ENCODE measurements around the gene ENTPD8.
"Not testable (repeated sequence)": the region's sequence is repeated elsewhere in the genome, so short reads cannot be mapped to it uniquely, and the experiment has no call there.

The ENTPD8 gene

GRCh38 chr9:137458194-137459151, 17.3 kb upstream of the ENTPD8 start:
- DNase-seq (ENCODE audit: low spot score) = peak; percentile 36

- no peak for DNase-seq (ENCODE audit: low spot score)
Observed at GRCh38 chr9:137457406-137458193, 16.4 kb upstream of the ENTPD8 start.

DNA sequence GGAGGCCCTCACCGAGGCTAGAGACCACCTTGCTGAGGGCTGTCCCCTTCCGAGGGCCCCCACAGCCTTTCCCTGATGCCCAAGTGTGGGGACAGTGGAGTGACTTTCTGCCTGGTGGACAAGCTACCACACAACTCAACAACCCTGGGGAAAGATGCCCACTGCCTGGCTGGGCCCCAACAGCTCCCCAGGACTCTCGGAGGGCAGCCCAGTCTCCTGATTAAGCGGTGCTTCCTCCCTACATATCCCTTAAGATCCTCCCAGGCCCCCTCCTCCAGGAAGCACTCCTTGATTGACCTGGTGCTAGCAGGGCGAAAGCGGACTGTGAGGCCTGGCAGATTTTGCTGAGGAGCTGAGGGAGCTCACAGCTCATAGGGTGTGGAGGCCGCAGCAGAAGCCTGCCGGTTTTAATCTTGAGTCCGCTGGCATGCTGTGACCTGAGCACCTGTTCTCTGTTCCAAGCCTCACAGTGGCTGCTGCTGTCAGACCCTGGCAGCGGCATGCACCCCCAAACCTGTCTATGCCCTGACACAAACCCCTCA, 15.8 kb upstream of the ENTPD8 start:
- no peak for DNase-seq (ENCODE audit: low spot score)

DNA sequence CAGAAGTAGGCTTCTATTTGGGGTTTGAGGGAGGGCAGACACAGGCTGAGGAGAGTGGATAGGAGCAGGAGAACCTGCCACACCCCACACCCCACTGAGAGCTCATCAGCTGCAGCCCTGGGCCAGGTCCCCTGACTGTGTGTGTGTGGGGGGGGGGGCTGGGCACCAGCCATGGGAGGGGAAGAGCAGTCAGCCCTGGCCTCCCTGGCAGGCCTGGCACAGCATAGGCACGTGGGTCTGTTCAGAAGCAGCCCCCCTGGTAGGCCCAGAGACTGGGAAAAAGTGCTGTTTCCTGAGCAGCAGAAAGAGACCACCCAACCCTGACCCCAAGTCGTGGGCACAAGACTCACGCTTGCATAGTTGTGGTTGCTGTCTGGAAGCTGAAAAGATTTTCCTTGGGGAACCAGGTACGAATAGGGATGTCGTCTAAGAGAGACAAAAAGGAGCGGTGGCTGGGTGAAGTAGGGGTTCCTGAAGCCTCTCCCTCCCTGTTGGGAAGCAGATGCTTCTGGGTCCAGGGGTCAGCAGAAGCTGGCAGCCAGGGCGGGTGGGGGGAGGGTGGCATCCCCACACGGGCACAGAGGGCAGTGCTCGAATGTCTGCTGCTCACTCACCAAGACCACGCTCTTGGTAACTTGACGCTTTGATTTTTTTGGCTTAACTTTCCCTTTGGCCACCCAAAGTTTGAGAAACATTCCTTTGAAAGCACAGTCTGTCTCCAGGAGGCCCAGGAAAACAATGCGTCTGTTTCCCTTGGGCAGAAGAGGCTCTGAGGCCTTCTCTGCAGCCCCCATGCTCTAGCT, 15.1 kb upstream of the ENTPD8 start:
- no peak for DNase-seq (ENCODE audit: low spot score)

DNA sequence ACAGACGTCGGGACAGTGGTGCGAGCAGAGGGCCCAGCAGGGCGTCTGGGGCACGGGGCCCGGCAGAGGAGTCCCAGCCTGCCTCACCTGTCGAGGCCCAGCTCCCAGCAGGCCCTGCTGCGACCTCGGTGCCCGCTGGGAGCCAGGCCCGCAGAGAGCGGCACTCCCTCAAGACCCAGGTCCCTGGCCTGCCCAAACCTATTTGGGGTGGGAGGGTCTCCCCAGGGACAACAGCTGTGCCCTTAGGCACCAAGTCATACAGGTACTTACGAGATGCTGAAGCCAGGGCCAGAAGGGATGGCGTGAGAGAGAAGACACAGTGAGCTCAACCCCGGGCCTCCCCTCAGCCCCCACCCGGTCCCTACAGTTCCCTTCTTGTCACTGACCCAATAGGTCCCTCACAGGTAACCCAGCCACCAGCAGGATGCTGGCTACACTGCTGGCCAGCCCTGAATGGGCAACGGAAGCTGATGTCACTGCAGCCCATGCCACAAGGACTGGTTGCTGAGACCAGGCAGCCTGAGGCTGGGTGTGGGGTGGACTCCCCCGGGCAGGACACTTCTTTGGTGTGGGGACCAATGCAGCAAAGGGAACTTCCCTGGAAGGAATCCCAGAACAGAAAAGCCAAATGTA, 14.3 kb upstream of the ENTPD8 start:
- no peak for DNase-seq (ENCODE audit: low spot score)

DNA sequence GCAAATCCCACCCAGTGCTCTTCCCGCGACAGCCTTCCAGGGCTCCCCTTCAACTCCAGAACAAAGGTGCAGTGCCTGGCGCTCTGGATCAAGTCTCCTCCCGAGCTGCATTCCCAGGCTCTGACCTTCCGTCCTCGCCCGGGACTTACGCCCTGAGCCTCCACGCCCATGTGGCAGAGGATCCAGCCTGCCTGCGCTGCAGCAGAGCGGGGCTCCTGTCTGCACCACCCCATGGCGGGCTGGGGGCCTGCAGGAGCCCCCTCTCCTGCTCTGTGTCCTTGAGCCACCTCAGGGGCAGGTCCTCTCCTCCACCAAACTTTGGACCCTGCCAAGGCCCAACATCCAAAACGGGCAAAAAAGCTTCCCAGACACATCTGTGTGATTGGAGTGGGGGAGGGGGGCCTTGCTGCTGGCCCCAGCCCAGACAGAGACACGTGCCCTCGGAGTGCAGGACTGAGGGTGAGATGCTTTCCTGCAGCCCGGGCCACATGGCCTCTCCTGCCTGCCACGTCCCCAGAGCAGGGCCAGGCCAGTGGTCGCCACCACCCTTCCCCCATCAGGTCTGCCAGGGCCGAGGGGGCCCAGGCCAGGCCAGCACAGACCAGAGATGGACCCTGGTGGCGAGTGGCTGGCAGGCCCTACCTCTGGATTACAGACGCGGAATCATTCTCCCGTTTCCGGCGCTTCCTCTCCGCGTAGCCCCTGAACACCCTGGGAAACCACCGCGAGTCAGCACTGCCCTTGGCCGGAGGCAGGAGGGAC, 13.6 kb upstream of the ENTPD8 start:
- DNase-seq (ENCODE audit: low spot score) = no peak

- DNase-seq (ENCODE audit: low spot score) = peak; percentile 40
Observed at GRCh38 chr9:137454145-137454596, 13.0 kb upstream of the ENTPD8 start.

DNA sequence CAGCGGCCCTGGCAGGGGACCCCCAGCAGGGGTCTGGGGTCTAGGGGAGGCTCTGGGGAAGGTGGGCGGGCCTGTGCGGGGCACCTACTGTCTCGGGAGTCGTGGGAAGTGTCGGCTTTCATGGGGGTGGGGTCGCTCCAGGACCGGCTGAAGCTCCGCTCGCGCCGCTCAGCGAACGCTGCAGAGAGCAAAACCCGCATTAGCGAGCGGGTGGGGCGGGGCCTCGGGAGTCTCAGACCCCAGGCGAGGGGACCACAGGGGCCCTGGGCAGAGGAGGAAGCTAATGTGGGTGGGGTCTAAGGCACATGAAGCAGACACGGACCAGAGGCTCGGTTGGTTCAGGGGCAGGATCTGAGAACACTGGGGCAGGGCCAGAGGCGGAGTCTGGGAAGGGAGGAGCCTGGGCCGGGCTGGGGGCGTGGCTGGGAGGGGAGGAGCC, 12.5 kb upstream of the ENTPD8 start:
- DNase-seq (ENCODE audit: low spot score) = peak; percentile 89

DNA sequence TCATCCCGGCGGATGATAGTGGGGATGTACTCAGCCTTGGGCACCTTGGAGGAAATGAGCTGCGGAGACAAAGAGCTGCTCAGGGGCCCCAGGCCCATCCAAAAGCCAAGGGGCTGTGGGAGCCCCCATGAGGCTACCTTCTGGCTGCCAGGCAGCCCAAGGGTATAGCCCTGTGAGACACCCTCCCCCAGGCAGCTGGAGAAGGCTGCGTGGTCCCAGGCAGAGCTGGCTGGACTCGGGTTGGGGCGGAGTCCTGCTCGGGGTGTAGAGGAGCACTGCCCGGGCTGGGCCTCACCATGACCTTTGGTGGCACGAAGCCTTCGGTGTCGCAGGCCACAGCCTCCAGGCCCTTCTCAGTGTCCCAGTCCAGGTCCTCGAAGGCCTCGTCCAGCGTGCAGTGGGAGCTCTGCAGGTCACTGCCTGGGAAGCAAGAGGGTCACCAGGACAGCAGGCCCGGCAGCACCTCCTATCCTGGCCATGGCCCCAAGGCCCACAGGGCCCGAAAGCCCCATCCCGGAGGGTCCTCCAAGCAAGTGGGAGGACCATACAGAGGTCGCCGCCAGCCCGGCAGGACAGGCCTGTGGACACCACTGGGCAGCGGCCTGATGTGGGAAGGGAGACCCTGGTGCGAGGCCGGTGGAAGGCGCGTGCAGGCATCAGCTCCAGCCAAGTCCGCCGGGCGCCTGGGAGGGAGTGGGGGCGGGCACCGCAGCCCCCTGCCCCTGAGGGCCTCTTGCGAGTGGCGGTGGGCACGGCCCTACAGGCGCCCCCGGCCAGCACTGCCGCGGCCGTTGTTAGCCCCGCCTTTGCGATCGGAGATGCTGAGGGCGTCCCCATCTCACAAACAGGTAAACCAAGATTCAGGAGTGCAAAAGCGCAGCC, 11.8 kb upstream of the ENTPD8 start:
- no peak for DNase-seq (ENCODE audit: low spot score)

DNA sequence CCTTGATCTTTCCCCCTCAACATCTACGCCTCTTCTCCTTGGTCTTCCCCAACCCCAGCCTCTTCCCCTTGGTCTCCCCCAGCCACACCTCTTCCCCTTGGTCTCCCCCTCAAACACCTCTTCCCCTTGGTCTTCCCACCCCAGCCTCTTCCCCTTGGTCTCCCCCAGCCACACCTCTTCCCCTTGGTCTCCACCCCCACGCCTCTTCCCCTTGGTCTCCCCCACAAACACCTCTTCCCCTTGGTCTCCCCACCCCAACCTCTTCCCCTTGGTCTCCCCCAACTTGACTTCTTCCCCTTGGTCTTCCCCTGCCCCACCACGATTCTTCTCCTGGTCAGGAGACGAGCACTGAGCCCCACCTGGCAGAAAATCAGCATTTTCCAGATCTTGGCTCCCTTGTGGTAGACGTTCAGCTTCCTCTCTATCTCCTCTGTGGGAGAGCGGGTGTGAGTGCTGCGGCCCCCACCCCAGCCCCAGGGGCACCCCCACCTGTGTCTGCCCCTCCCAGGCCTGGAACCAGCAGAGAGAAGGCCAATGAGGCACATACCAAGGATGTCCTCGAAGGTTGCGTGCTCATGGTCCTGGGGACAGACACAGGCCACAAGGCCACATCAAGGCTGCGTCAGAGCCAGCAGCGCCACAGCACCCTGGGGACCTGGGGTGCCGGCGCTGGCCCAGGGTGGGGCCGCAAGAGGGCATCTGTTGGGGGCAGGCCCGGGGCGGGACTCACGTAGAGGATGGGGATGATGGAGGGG, 11.0 kb upstream of the ENTPD8 start:
- DNase-seq (ENCODE audit: low spot score) = no peak

DNA sequence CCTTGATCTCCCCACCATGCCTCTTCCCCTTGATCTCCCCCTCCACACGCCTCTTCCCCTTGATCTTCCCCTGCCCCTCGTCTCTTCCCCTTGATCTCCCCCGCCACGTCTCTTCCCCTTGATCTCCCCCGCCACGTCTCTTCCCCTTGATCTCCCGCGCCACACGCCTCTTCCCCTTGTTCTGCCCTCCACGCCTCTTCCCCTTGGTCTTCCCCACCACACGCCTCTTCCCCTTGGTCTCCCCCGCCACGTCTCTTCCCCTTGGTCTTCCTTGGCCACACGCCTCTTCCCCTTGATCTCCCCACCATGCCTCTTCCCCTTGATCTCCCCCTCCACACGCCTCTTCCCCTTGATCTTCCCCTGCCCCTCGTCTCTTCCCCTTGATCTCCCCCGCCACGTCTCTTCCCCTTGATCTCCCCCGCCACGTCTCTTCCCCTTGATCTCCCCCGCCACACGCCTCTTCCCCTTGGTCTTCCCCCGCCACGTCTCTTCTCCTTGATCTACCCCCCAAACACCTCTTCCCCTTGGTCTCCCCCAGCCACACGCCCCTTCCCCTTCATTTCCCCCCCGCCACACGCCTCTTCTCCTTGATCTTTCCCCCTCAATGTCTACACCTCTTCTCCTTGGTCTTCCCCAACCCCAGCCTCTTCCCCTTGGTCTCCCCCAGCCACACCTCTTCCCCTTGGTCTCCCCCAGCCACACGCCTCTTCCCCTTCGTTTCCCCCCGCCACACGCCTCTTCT, 10.3 kb upstream of the ENTPD8 start:
- not testable (repeated sequence) for DNase-seq (ENCODE audit: low spot score)

- DNase-seq (ENCODE audit: low spot score) = not testable (repeated sequence)
Observed at GRCh38 chr9:137450539-137451222, 9.5 kb upstream of the ENTPD8 start.

DNA sequence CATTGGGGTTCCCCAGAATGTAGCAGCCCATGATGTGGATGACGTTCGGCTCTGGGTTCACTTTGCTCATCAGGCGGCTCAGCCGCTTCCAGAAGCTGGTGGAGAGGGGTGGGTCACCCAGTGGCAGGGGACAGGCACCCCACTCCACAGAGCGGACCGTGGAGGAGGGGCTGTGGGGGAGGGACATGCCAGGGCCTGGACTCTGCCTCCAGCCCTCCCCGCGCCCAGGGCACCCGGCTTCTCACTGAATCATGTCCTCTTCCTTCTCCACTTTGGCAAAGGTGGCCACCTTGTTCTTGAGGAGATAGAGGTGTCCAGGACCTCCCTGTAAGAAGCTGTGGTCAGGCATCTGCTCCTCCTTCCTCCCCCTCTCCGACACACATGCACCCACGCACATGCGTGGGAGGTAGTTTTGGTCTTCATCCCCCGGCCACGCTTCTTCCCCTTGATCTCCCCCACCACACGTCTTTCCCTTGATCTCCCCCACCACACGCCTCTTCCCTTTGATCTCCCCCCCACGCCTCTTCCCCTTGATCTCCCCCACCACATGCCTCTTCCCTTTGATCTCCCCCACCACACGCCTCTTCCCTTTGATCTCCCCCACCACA, 8.9 kb upstream of the ENTPD8 start:
- DNase-seq (ENCODE audit: low spot score) = no peak

DNA sequence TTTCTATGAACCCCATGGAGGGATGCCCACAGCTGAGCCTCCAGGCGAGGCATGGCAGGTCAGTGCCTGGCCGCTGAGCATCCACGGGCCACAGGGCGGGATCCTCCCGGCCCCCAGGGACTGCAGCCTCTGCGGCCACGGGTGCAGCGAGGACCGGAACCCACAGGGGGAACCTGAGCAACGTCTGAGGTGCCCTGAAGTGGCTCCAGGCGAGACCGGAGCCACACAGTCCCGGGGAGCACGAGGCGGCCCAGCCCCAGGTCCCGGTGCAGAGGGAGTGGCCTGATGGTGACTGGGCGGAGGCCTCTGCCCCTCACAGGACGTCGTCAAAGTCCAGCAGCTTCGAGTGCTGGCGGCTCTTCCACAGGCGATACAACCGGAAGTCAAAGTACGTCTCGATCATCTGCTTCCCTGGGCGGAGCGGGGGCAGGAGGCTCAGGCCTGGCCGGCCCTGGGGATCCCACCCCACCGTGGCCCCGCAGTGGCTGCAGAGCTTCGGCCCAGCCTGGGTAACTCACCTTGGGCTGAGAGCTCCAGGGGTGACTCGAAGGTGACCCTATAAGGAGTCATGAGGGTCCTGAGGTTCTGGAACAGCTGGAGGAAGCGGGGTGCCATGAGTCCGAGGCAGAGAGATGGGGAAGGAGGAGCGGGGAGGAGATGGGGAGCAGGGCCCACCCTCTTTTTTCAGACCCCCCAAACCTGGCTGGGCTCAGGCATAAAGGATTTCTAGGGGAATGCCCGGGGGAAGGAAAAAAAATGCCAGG, 8.1 kb upstream of the ENTPD8 start:
- DNase-seq (ENCODE audit: low spot score) = no peak

GRCh38 chr9:137448602-137448962, 7.4 kb upstream of the ENTPD8 start:
- DNase-seq (ENCODE audit: low spot score) = no peak
